GM18499 (cell line): ENCODE results near the gene MEFV.
"Not testable (repeated sequence)": the region's sequence is repeated elsewhere in the genome, so short reads cannot be mapped to it uniquely, and the experiment has no call there.

Experiments
- ATAC-seq: cut with Tn5 transposase; IDR thresholded peaks from one replicate; pipeline ENCODE4 v1.9.1; 2021; ENCODE audit warnings: moderate number of reproducible peaks; ENCODE audit not compliant: insufficient read depth, unreplicated experiment

MEFV gene

DNA sequence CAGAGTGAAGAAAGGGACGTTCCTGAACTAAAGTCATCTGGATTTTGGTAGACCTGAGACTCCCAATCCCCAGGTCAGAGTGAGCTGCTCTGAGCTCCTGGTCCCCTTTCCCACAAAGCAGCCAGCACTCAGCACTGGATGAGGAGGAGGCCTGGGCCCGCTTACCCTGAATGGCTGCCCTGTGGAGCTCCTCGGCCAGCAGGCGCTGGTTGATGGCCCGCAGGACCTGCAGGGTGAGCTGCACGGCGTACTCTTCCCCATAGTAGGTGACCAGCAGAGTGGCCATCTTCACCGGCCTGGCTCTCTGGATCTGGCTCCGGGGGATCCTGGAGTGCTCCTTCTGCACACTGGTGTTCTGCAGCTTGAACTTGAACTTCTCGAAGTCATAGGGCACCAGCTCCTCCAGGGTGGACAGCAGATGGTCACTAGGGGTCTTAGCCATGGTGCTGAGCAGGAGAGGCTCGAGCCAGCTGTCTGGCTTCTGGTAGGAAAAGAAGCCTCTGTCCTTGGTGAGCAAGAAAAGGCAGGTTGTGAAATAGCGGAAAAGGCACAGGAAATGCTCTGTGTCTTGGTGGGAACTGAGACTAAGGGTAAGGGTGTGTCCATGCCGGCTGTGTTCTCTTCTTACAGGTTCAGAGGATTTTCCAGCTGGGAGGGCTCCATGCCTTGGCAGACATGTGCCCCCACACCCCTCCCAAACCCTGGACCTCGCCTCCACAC is at the start of gene MEFV:
Gene MEFV (minus strand): TSS at position 488 of the 720 bp plus-strand sequence. CDS start 46 bp downstream, at position 442.
- ATAC-seq = no peak

- no peak for ATAC-seq
Observed at GRCh38 chr16:3306078-3306477, 49.6 kb upstream of the MEFV start.

DNA sequence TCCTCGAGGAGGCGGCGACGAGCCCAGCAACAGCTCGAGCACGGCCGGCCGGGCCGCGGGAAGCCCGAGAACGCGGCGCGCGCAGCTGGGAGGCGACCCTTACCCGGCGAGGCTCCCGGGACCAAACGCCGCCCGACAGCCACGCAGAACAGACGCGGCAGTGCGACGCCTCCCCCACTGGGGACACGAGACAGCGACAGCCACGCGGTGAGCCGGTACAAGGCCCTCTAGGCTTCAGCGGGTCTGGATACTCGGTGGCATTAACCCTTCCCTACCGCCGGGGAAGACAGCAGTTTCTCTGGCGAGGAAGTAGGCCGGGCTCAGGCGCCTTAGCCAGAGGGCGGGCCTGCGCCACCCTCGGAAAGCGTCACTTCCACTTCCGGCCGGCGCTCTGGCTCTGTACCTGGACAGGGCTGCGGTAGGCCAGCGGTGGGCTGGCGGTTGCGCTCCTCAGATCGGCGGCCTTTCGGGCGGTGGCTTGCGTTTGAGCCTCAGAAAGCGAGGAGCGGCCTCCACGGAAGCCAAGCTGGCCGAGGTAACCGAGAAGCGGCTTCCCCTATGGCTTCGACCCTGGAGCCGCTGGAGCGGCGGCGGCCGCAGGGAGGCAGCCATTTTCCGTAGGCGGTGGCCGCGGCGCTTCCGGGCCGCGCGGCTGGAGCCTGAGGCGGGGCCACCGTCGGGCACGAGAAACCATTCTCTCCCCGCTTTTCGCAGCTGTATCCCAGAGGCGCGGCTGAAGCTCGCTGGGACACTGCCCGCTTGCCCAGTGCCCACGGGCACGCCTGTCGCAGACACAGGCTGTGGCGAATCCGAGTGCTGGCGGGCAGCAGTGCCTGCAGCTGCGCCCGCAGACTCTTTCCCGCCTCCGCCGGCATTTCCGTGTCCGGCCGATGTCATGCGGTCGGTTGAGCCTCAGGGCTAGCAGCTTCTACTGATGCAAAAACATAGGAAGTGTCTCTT is 49.0 kb upstream of the MEFV start, which contains the start of the genes TIGD7 and ZNF75A:
Gene TIGD7 (minus strand): TSS at position 322 of the 960 bp plus-strand sequence. CDS start 4,816 bp downstream, outside the sequence.
Gene ZNF75A (plus strand): TSS at position 389 of the 960 bp plus-strand sequence. CDS start 2,932 bp downstream, outside the sequence.
- no peak for ATAC-seq

- ATAC-seq = no peak
Observed at GRCh38 chr16:3304370-3304769, 47.9 kb upstream of the MEFV start.

DNA sequence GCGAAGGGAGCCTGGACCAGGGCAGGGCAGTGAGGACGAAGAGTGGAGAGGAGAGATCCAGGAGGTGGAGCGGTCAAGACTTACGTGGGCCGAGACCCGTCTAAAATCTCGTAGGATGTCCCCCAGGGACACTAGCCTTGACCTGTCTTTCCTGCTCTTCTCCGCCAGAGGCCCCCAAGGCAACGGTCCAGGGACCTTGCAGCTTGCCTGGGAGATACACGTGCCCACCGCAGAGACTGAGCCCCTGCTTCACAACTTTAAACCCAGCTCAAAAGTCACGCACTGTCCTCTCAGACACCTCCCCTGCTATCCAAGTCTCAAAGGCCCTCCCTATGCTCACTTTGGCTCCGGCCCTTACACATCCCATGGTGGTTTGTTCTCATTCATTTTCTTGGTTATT is 39.4 kb upstream of the MEFV start:
- ATAC-seq = no peak

DNA sequence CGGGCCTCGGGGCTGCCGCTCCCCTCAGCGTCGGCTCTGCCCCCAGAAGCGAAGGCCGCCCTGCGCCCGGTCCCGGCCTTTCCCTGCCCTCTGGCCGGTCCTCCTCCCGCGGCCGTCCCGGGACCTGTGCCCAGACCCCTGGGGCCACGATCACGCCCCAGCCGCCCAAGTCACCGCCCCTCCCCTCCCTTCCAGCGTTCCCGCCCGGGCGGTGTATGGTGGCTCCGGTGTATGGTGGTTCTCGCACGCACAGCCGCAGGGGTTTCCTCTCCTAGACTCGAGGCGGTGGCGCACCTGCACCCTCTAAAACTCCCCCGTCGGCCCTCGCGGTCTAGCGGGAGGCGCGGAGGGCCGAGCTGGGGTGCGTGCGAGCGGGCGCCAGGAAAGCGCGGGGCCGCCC is 38.8 kb upstream of the MEFV start:
- ATAC-seq = no peak

GRCh38 chr16:3292604-3293003 is 36.2 kb upstream of the MEFV start:
- no peak for ATAC-seq

DNA sequence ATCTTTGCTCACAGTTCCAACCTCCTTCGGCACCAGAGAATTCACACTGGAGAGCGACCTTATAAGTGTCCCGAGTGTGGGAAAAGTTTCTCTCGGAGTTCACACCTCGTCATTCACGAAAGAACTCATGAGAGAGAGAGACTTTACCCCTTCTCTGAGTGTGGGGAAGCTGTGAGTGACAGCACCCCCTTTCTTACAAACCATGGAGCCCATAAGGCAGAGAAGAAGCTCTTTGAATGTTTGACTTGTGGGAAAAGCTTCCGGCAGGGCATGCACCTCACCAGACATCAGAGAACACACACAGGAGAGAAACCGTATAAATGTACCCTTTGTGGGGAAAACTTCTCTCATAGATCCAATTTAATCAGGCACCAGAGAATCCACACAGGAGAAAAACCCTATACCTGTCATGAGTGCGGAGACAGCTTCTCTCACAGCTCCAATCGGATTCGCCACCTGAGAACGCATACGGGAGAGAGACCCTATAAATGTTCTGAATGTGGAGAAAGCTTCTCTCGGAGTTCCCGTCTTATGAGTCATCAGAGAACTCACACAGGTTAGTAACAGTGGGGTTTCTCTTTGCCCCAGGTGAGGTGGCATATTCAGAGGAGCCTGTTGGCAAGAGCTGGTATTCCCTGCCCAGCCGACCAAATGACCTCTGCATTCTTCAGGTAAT is 33.7 kb upstream of the MEFV start:
- ATAC-seq = no peak

- ATAC-seq = no peak
Observed at GRCh38 chr16:3285131-3285530, 28.7 kb upstream of the MEFV start.

GRCh38 chr16:3283543-3284447 is 27.4 kb upstream of the MEFV start:
- ATAC-seq = no peak

DNA sequence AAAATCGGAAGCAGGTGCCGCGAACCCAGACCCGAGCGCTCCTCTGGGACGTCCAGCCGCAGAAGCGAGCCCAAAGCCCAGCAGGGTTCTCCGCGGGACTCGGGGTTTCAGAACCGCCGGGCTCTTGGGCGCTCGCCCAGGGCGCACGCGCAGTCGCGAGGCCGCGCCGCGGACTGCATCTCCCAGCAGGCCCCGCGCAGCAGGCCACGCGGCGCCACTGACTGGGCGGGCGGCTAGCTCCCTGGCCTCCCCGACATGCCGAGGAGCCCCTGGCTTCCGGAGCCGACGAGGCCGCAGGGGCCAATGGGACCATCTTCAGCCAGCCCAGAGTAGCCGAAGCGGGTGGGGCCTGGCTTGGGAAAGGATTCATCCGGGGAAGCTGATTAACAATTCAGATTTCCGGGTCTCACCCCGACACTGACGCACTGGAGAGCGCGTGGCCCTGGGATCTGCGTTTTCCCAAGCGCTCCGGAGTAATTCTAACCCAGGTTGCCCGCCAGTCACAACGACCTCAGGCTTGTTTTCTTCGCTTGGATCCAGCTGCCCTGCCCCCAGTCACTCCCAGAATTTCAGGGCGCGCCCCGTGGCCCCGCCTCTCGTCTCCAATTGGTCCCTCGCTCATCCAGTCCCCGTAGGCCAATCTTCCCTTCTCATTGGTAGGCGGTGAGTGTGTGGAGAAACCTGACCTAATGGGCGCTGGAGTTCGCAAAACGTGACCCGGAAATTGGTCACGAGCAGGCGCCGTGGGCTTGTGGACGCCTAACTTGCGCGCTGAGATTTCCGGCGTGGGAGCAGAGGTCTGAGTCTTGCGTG is 26.5 kb upstream of the MEFV start, which contains the start of gene ZNF263:
Gene ZNF263 (plus strand): TSS at position 762 of the 813 bp plus-strand sequence. CDS start 328 bp downstream, outside the sequence.
- no peak for ATAC-seq

- ATAC-seq = no peak
Observed at GRCh38 chr16:3282103-3282729, 25.8 kb upstream of the MEFV start.

DNA sequence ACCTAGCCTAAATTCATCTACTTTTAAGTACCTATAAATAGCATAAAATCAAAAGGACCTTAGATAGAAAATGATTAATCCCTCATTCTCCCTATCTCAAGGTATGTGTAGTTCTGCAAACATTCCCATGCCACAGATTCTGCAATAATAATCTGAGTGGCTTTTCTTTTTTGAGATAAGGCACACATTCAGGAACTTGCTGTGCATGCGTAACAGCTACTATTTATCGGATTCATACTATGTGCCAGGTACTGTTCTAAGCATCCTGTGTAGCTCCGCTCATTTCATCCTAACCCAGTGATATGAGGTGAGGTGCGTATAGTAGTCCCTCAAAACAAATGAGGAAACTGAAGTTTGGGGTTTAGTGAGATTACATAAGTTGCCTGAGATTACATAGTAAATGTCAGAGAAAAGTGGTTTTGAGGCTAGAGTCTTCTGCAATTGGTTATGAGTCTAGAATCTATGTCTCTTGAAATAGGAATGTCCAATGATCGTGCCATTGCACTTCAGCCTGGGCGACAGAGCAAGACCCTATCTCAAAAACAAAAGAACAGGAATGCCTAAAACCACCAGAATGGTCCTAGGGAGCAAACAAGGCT is 24.9 kb upstream of the MEFV start:
- no peak for ATAC-seq

- ATAC-seq = no peak
Observed at GRCh38 chr16:3276679-3277078, 20.2 kb upstream of the MEFV start.

DNA sequence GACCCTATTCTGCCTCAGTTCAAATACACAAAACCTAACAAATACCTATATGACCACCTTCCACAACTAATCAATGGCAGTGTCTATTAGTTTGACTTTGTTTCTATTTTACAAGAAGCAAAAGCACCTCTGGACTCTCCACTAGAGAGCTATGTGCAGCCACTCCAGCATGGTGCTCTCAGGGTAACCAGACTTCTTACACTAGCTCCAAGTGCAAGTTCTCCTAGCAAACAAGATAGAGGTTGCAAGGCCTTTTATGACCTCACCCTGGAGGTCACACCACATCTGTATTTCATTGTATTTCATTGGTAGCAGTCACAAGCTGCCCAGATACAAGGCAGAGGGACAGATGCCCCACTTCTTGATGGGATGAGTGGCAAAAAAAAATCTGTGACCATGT is 18.5 kb upstream of the MEFV start:
- ATAC-seq = no peak

DNA sequence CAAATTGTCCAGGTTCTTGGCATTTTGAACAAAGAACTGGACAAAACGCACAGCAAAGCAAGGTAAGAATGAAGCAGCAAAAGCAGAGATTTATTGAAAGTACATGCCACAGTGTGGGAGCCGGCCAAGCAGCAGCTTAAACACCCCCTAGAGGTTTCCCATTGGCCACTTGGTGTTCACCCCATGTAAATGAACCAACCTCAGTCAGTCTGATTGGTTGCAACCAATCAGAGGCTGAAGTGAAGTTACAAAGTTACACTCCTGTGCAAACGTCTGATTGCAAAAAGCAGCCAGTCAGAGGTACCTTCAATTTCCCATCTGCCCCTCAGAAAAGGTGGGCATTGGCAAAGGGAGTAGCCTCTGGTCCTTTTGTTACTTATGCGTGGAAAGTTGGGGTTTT is 18.1 kb upstream of the MEFV start:
- ATAC-seq = no peak

GRCh38 chr16:3271281-3271680 is 14.8 kb upstream of the MEFV start:
- ATAC-seq = not testable (repeated sequence)

- not testable (repeated sequence) for ATAC-seq
Observed at GRCh38 chr16:3270718-3271117, 14.3 kb upstream of the MEFV start.
